HEK293 (cell line): Measurements from ENCODE around the gene KLHL12.

Source experiments
- CTCF ChIA-PET: fragments of 350-600 bp; formaldehyde crosslinking; extraction: SDS; loops from one replicate; lab custom pipeline; 2021; ENCODE audit warnings: antibody characterized with exemption; lab: Yijun Ruan, JAX
- POLR2A ChIA-PET: fragments of 300-600 bp; formaldehyde crosslinking; extraction: SDS; loops from one replicate; lab custom pipeline; 2020; ENCODE audit warnings: antibody characterized with exemption, inconsistent platforms; lab: Yijun Ruan, JAX
- H3K27ac ChIP-seq: fragments of 200-500 bp; sonication (Bioruptor generic); 2 replicates; pipeline ENCODE4 v1.5.1; 2014; ENCODE audit warnings: low read depth, low read length, control low read depth, inconsistent platforms; ENCODE audit errors: extremely low read depth
- H3K36me3 ChIP-seq, 2 experiments: fragments of 200-500 bp in 1 of 2; sonication (Bioruptor generic) in 1 of 2; 1 replicate in 1 of 2; 2 replicates in 1 of 2; pipeline ENCODE4 v1.5.1; 2014 to 2017; ENCODE audit warnings: inconsistent platforms in 2 of 2, low read length in 2 of 2; ENCODE audit not compliant: control insufficient read depth in 2 of 2, insufficient read depth in 1 of 2
- H3K4me1 ChIP-seq: fragments of 200-500 bp; sonication (Bioruptor generic); 2 replicates; pipeline ENCODE4 v1.5.1; 2014; ENCODE audit warnings: mild to moderate bottlenecking, low read length, inconsistent platforms; ENCODE audit not compliant: control insufficient read depth, insufficient read depth
- H3K4me3 ChIP-seq: 2 replicates; pipeline ENCODE4 v1.5.1; 2011; ENCODE audit warnings: low read depth, mild to moderate bottlenecking, control low read depth, low read length, moderate library complexity
- H3K9me3 ChIP-seq: fragments of 200-500 bp; sonication (Bioruptor generic); 2 replicates; pipeline ENCODE4 v1.5.1; 2014; ENCODE audit warnings: low read depth, low read length, inconsistent platforms; ENCODE audit not compliant: control insufficient read depth, insufficient read depth
- EGR2 ChIP-seq: fragments of 450-650 bp; formaldehyde crosslinking; IDR thresholded peaks from 2 replicates; pipeline ENCODE4 v1.5.1; 2016; ENCODE audit warnings: low read depth, missing biosample characterization, missing genetic modification characterization
- GLIS2 ChIP-seq: fragments of 450-650 bp; formaldehyde crosslinking; IDR thresholded peaks from 2 replicates; pipeline ENCODE4 v1.5.1; 2016; ENCODE audit warnings: missing biosample characterization, missing genetic modification characterization
- KLF9 ChIP-seq: fragments of 450-650 bp; formaldehyde crosslinking; IDR thresholded peaks from 2 replicates; pipeline ENCODE4 v1.5.1; 2016; ENCODE audit warnings: missing biosample characterization, missing genetic modification characterization, low read depth
- SCRT1 ChIP-seq: fragments of 450-650 bp; formaldehyde crosslinking; IDR thresholded peaks from 2 replicates; pipeline ENCODE4 v1.5.1; 2016; ENCODE audit warnings: missing biosample characterization, missing genetic modification characterization, borderline replicate concordance
- YY1 ChIP-seq: fragments of 450-650 bp; formaldehyde crosslinking; IDR thresholded peaks from 2 replicates; pipeline ENCODE4 v1.5.1; 2018; ENCODE audit warnings: missing biosample characterization, missing genetic modification characterization
- ZEB2 ChIP-seq: fragments of 450-650 bp; formaldehyde crosslinking; IDR thresholded peaks from 2 replicates; pipeline ENCODE4 v1.5.1; 2016; ENCODE audit warnings: missing biosample characterization, missing genetic modification characterization
- ZFHX2 ChIP-seq: fragments of 450-650 bp; formaldehyde crosslinking; conservative IDR thresholded peaks from 2 replicates; pipeline ENCODE4 v1.5.1; 2016; ENCODE audit warnings: missing biosample characterization, missing genetic modification characterization
- ZNF138 ChIP-seq: fragments of 450-650 bp; formaldehyde crosslinking; IDR thresholded peaks from 2 replicates; pipeline ENCODE4 v1.5.1; 2016; ENCODE audit warnings: missing biosample characterization, missing genetic modification characterization, borderline replicate concordance
- ZNF140 ChIP-seq: fragments of 450-650 bp; formaldehyde crosslinking; IDR thresholded peaks from 2 replicates; pipeline ENCODE4 v1.5.1; 2016; ENCODE audit warnings: missing biosample characterization, missing genetic modification characterization
- ZNF16 ChIP-seq: fragments of 450-650 bp; formaldehyde crosslinking; IDR thresholded peaks from 2 replicates; pipeline ENCODE4 v1.5.1; 2016; ENCODE audit warnings: low read depth, missing biosample characterization, missing genetic modification characterization
- ZNF184 ChIP-seq: fragments of 450-650 bp; IDR thresholded peaks from 2 replicates; pipeline ENCODE4 v1.5.1; 2018; ENCODE audit warnings: missing biosample characterization, mild to moderate bottlenecking, missing genetic modification characterization
- ZNF221 ChIP-seq: fragments of 450-650 bp; formaldehyde crosslinking; IDR thresholded peaks from 2 replicates; pipeline ENCODE4 v1.5.1; 2017; ENCODE audit warnings: missing biosample characterization, missing genetic modification characterization, borderline replicate concordance
- ZNF26 ChIP-seq: fragments of 450-650 bp; formaldehyde crosslinking; IDR thresholded peaks from 2 replicates; pipeline ENCODE4 v1.5.1; 2016; ENCODE audit warnings: missing biosample characterization, missing genetic modification characterization
- ZNF335 ChIP-seq: fragments of 450-650 bp; formaldehyde crosslinking; conservative IDR thresholded peaks from 2 replicates; pipeline ENCODE4 v1.5.1; 2016; ENCODE audit warnings: missing biosample characterization, missing genetic modification characterization
- ZNF426 ChIP-seq: fragments of 450-650 bp; formaldehyde crosslinking; IDR thresholded peaks from 2 replicates; pipeline ENCODE4 v1.5.1; 2017; ENCODE audit warnings: missing biosample characterization, missing genetic modification characterization, mild to moderate bottlenecking, inconsistent platforms, moderate library complexity
- ZNF501 ChIP-seq: fragments of 450-650 bp; formaldehyde crosslinking; IDR thresholded peaks from 2 replicates; pipeline ENCODE4 v1.5.1; 2016; ENCODE audit warnings: missing biosample characterization, missing genetic modification characterization
- ZNF580 ChIP-seq: fragments of 450-650 bp; formaldehyde crosslinking; IDR thresholded peaks from 2 replicates; pipeline ENCODE4 v1.5.1; 2016; ENCODE audit warnings: missing biosample characterization, missing genetic modification characterization
- ZNF585B ChIP-seq: fragments of 450-650 bp; formaldehyde crosslinking; IDR thresholded peaks from 2 replicates; pipeline ENCODE4 v1.5.1; 2016; ENCODE audit warnings: missing biosample characterization, missing genetic modification characterization
- ZNF692 ChIP-seq: fragments of 450-650 bp; formaldehyde crosslinking; IDR thresholded peaks from 2 replicates; pipeline ENCODE4 v1.5.1; 2016; ENCODE audit warnings: missing biosample characterization, missing genetic modification characterization
- ZNF747 ChIP-seq: fragments of 450-650 bp; formaldehyde crosslinking; IDR thresholded peaks from 2 replicates; pipeline ENCODE4 v1.5.1; 2016; ENCODE audit warnings: missing biosample characterization, missing genetic modification characterization
- ZNF791 ChIP-seq: fragments of 450-650 bp; formaldehyde crosslinking; IDR thresholded peaks from 2 replicates; pipeline ENCODE4 v1.5.1; 2016; ENCODE audit warnings: missing biosample characterization, missing genetic modification characterization
- TF ChIP-seq, protein P1 (sequence below): fragments of 450-650 bp; formaldehyde crosslinking; IDR thresholded peaks from 2 replicates; pipeline ENCODE4 v1.5.1; 2016; ENCODE audit warnings: missing biosample characterization, missing genetic modification characterization, low read depth
- TF ChIP-seq, protein P2 (sequence below): fragments of 450-650 bp; formaldehyde crosslinking; conservative IDR thresholded peaks from 2 replicates; pipeline ENCODE4 v1.5.1; 2016; ENCODE audit warnings: low read depth, missing biosample characterization, missing genetic modification characterization

KLHL12 gene

DNA sequence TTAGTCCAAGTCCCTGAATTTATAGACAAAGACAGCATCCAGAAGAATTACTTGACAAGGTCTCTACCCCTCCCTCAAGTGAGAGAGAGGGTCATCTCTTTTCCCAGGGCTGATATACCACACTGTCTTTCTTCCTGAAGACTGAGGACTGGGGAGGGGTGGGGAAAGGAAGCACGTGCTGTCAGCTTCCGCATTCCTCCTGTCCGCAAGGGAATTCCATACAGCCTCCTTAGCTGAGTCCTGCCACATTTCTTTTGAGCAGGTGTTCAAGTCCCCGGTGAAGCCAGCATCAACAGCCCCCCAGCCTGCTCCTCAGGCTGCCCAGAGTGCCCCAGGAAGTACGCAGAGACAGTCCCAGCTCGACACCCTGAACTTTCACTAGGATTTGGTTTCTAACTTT, 82.1 kb downstream of the KLHL12 start (continued):
- TF ChIP-seq, protein P1, sequence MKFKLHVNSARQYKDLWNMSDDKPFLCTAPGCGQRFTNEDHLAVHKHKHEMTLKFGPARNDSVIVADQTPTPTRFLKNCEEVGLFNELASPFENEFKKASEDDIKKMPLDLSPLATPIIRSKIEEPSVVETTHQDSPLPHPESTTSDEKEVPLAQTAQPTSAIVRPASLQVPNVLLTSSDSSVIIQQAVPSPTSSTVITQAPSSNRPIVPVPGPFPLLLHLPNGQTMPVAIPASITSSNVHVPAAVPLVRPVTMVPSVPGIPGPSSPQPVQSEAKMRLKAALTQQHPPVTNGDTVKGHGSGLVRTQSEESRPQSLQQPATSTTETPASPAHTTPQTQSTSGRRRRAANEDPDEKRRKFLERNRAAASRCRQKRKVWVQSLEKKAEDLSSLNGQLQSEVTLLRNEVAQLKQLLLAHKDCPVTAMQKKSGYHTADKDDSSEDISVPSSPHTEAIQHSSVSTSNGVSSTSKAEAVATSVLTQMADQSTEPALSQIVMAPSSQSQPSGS (tag by site-specific recombination), result no peak
- TF ChIP-seq ZNF692 (tag by site-specific recombination) (no peak), ZNF747 (tag by site-specific recombination) (no peak), ZFHX2 (no peak), SCRT1 (no peak), ZNF184 (tag by site-specific recombination) (no peak), ZEB2 (tag by site-specific recombination) (no peak), ZNF335 (tag by site-specific recombination) (no peak), ZNF26 (tag by site-specific recombination) (no peak), ZNF140 (tag by site-specific recombination) (no peak), GLIS2 (tag by site-specific recombination) (no peak), ZNF16 (no peak)
- TF ChIP-seq, protein P2, sequence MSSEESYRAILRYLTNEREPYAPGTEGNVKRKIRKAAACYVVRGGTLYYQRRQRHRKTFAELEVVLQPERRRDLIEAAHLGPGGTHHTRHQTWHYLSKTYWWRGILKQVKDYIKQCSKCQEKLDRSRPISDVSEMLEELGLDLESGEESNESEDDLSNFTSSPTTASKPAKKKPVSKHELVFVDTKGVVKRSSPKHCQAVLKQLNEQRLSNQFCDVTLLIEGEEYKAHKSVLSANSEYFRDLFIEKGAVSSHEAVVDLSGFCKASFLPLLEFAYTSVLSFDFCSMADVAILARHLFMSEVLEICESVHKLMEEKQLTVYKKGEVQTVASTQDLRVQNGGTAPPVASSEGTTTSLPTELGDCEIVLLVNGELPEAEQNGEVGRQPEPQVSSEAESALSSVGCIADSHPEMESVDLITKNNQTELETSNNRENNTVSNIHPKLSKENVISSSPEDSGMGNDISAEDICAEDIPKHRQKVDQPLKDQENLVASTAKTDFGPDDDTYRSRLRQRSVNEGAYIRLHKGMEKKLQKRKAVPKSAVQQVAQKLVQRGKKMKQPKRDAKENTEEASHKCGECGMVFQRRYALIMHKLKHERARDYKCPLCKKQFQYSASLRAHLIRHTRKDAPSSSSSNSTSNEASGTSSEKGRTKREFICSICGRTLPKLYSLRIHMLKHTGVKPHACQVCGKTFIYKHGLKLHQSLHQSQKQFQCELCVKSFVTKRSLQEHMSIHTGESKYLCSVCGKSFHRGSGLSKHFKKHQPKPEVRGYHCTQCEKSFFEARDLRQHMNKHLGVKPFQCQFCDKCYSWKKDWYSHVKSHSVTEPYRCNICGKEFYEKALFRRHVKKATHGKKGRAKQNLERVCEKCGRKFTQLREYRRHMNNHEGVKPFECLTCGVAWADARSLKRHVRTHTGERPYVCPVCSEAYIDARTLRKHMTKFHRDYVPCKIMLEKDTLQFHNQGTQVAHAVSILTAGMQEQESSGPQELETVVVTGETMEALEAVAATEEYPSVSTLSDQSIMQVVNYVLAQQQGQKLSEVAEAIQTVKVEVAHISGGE, result no peak

DNA sequence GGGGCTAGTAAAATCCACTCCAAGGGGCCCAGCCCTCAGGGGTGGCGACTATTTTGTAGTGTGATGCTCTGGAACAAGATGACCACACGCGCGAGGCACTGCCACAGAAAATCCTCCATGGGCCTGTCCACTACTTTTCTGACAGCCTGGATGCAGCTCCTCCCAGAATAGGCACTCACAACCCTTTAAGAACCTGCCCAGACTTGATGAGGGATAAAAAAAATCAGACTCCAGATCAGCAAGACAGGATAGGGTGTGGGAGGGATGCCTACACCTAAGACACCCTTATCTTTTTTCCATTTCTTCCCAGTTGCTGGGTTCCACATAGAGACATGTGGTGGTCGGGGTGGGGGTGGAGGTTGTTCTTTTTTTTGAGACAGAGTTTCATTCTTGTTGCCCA, 82.8 kb downstream of the KLHL12 start:
- no peak overlapping the region for H3K27ac ChIP-seq
- TF ChIP-seq EGR2 (tag by site-specific recombination) (0 out of 2 replicates have a peak, but pooled peaks have one; percentile 26), ZNF791 (tag by site-specific recombination) (no peak), ZFHX2 (0 out of 2 replicates have a peak, but pooled peaks have one; percentile 20)
- TF ChIP-seq, all 188 proteins: peak for 2
- H3K36me3 ChIP-seq, result no peaks in the 10 kb centered on the region
- no peak overlapping the region for H3K4me3 ChIP-seq
- POLR2A ChIA-PET, result no interaction called here
- CTCF ChIA-PET, result no interaction called here
- H3K4me1 ChIP-seq, result no peaks in the 10 kb centered on the region
- H3K9me3 ChIP-seq, result no peaks in the 10 kb centered on the region

DNA sequence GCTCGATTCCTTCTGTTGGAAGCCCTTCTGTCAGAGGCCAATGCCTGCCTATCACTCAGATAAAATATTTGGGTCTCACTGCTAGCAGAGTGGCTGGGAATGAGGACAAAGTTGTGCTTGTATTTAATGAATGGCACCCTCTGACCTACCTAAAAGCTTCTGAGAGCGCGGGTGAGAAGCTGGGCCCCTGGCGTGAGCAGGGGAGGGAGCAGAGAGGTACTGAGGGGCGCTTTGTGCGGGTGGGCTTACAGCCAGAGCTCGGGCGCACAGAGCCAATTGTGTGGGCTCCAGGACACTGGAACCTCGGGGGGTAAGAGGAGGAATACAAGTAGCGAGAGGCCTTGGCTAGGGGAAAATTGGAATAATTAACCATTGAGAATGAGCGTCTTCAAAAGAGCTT, 84.0 kb downstream of the KLHL12 start:
- no peak overlapping the region for H3K4me3 ChIP-seq
- H3K9me3 ChIP-seq, result no peaks in the 10 kb centered on the region
- CTCF ChIA-PET, result interaction anchor here (0.6 to 1.4 kb wide), 3 partner anchors 10 to 196 kb away, joined by 3 read pairs; no protein-coding TSS in a partner anchor
- no peaks in the 10 kb centered on the region for H3K36me3 ChIP-seq
- no peak for TF ChIP-seq KLF9 (tag by site-specific recombination)
- TF ChIP-seq ZNF221 (tag by site-specific recombination), result no peak
- no peak for TF ChIP-seq ZNF585B (tag by site-specific recombination)
- TF ChIP-seq ZNF138 (tag by site-specific recombination), result no peak
- no peak for TF ChIP-seq YY1 (tag by site-specific recombination)
- no peak for TF ChIP-seq ZNF501 (tag by site-specific recombination)
- no peak for TF ChIP-seq ZNF580 (tag by site-specific recombination)
- no peak for TF ChIP-seq ZNF426 (tag by site-specific recombination)
- H3K4me1 ChIP-seq, result no peaks in the 10 kb centered on the region
- no peak overlapping the region for H3K27ac ChIP-seq
- POLR2A ChIA-PET, result interaction anchor here (0.6 to 1.1 kb wide), 2 partner anchors 18 to 24 kb away, joined by 3 to 4 read pairs; no protein-coding TSS in a partner anchor
